HG03565 (cell line): Measurements from ENCODE around the gene SART3.
"Not testable (repeated sequence)": the region's sequence is repeated elsewhere in the genome, so short reads cannot be mapped to it uniquely, and the experiment has no call there.

Source experiments
- ATAC-seq: cut with Tn5 transposase; IDR thresholded peaks from one replicate; pipeline ENCODE4 v1.9.1; 2021; ENCODE audit warnings: mild to moderate bottlenecking, moderate library complexity; ENCODE audit not compliant: unreplicated experiment

SART3 gene

GRCh38 chr12:108582509-108582908 is 21.5 kb upstream of the SART3 start:
- no peak for ATAC-seq

GRCh38 chr12:108581311-108582227 is 20.6 kb upstream of the SART3 start:
- no peak for ATAC-seq

GRCh38 chr12:108580531-108580930 is 19.6 kb upstream of the SART3 start:
- ATAC-seq: no peak

GRCh38 chr12:108578813-108579212 is 17.8 kb upstream of the SART3 start:
- no peak for ATAC-seq

- ATAC-seq: no peak
Measured at GRCh38 chr12:108578264-108578663, 17.3 kb upstream of the SART3 start.

GRCh38 chr12:108577458-108577857 is 16.5 kb upstream of the SART3 start:
- ATAC-seq: no peak

- no peak for ATAC-seq
Measured at GRCh38 chr12:108576660-108577234, 15.8 kb upstream of the SART3 start.

- no peak for ATAC-seq
Measured at GRCh38 chr12:108575199-108575912, 14.4 kb upstream of the SART3 start.

- ATAC-seq: not testable (repeated sequence)
Measured at GRCh38 chr12:108574276-108574675, 13.3 kb upstream of the SART3 start.

GRCh38 chr12:108573317-108573716 is 12.3 kb upstream of the SART3 start:
- ATAC-seq: peak; percentile 21

GRCh38 chr12:108572166-108572790 is 11.3 kb upstream of the SART3 start:
- no peak for ATAC-seq

- no peak for ATAC-seq
Measured at GRCh38 chr12:108571609-108572165, 10.7 kb upstream of the SART3 start.

- ATAC-seq: no peak
Measured at GRCh38 chr12:108570743-108571608, 10.0 kb upstream of the SART3 start.

- peak; percentile 66 for ATAC-seq
Measured at GRCh38 chr12:108568338-108569154, 7.6 kb upstream of the SART3 start.

GRCh38 chr12:108567406-108568337 is 6.7 kb upstream of the SART3 start:
- ATAC-seq: no peak

- ATAC-seq: no peak
Measured at GRCh38 chr12:108566452-108566851, 5.5 kb upstream of the SART3 start.

- no peak for ATAC-seq
Measured at GRCh38 chr12:108565976-108566375, 5.0 kb upstream of the SART3 start.

GRCh38 chr12:108565146-108565545 is 4.2 kb upstream of the SART3 start:
- ATAC-seq: no peak
